KMS-11 (cell line): ENCODE data around the gene FBXO31.
"Not testable (repeated sequence)": the region's sequence is repeated elsewhere in the genome, so short reads cannot be mapped to it uniquely, and the experiment has no call there.

ENCODE experiments used
- H2AFZ ChIP-seq: fragments of 200-600 bp; sonication (generic); 2 replicates; pipeline ENCODE4 v1.6.1; 2016; ENCODE audit warnings: antibody characterized with exemption, mixed run types, low read depth
- H3K27ac ChIP-seq: fragments of 200-600 bp; sonication (generic); 2 replicates; pipeline ENCODE4 v1.6.1; 2016; ENCODE audit warnings: mild to moderate bottlenecking, mixed run types
- H3K27me3 ChIP-seq: fragments of 200-600 bp; sonication (generic); 2 replicates; pipeline ENCODE4 v1.6.1; 2017; ENCODE audit warnings: mild to moderate bottlenecking, low read depth, mixed run types, moderate library complexity; ENCODE audit not compliant: insufficient read depth
- H3K36me3 ChIP-seq: fragments of 200-600 bp; sonication (generic); 2 replicates; pipeline ENCODE4 v1.6.1; 2017; ENCODE audit warnings: mild to moderate bottlenecking, mixed run types; ENCODE audit not compliant: insufficient read depth
- H3K4me1 ChIP-seq: fragments of 200-600 bp; sonication (generic); 2 replicates; pipeline ENCODE4 v1.6.1; 2016; ENCODE audit warnings: mild to moderate bottlenecking, low read depth, mixed run types; ENCODE audit not compliant: poor library complexity, severe bottlenecking
- H3K4me2 ChIP-seq: fragments of 200-600 bp; sonication (generic); 2 replicates; pipeline ENCODE4 v1.7.0; 2016; ENCODE audit warnings: mild to moderate bottlenecking, mixed run types
- H3K4me3 ChIP-seq: fragments of 200-600 bp; sonication (generic); IDR thresholded peaks from 2 replicates; pipeline ENCODE4 v1.6.1; 2017; ENCODE audit warnings: low read depth, low read length, mixed read lengths; ENCODE audit not compliant: insufficient read depth
- H3K79me2 ChIP-seq: fragments of 200-600 bp; sonication (generic); 2 replicates; pipeline ENCODE4 v1.6.1; 2016; ENCODE audit warnings: low read depth, mixed run types; ENCODE audit not compliant: insufficient read depth
- H3K9ac ChIP-seq: fragments of 200-600 bp; sonication (generic); 2 replicates; pipeline ENCODE4 v1.6.1; 2016; ENCODE audit warnings: mild to moderate bottlenecking, mixed run types
- H4K20me1 ChIP-seq: fragments of 200-600 bp; sonication (generic); 2 replicates; pipeline ENCODE4 v1.6.1; 2016; ENCODE audit warnings: mild to moderate bottlenecking, mixed run types; ENCODE audit not compliant: insufficient read depth
- CTCF ChIP-seq: fragments of 200-600 bp; sonication (generic); conservative IDR thresholded peaks from 2 replicates; pipeline ENCODE4 v1.6.1; 2017; ENCODE audit warnings: low read depth, mild to moderate bottlenecking, antibody characterized with exemption, low read length, moderate library complexity, mixed read lengths

Gene FBXO31

GRCh38 chr16:87340198-87340597 is 43.4 kb downstream of the FBXO31 start:
- no peak for TF ChIP-seq CTCF
- no peaks in the 10 kb centered on the region; the same call in 1 of the 2 replicates for H3K36me3 ChIP-seq
- no peaks in the 10 kb centered on the region for H4K20me1 ChIP-seq
- H3K4me1 ChIP-seq = peaks cover 17% of the 10 kb centered on the region
- H3K27ac ChIP-seq = no peak overlapping the region
- H3K4me2 ChIP-seq = no peak overlapping the region
- no peak overlapping the region for H3K9ac ChIP-seq
- H3K27me3 ChIP-seq = no peaks in the 10 kb centered on the region
- no peak overlapping the region for H3K4me3 ChIP-seq
- no peak overlapping the region for H2AFZ ChIP-seq
- 0 out of 2 replicates have a peak, but pooled peaks cover 17% of the 10 kb centered on the region for H3K79me2 ChIP-seq

GRCh38 chr16:87339724-87340105 is 43.9 kb downstream of the FBXO31 start:
- not testable (repeated sequence) for H3K27me3 ChIP-seq, H3K4me2 ChIP-seq, H3K36me3 ChIP-seq, H3K27ac ChIP-seq, H4K20me1 ChIP-seq, H3K4me3 ChIP-seq, H2AFZ ChIP-seq, H3K9ac ChIP-seq
- Histone ChIP-seq H3K4me1 (peaks cover 14% of the 10 kb centered on the region), H3K79me2 (0 out of 2 replicates have a peak, but pooled peaks cover 16% of the 10 kb centered on the region)

- TF ChIP-seq CTCF = no peak
- H3K9ac ChIP-seq = no peak overlapping the region
- no peak overlapping the region for H3K4me2 ChIP-seq
- no peaks in the 10 kb centered on the region; the same call in 1 of the 2 replicates for H3K36me3 ChIP-seq
- peaks cover 9% of the 10 kb centered on the region for H3K4me1 ChIP-seq
- H3K79me2 ChIP-seq = 0 out of 2 replicates have a peak, but pooled peaks cover 12% of the 10 kb centered on the region
- no peaks in the 10 kb centered on the region for H3K27me3 ChIP-seq
- H3K27ac ChIP-seq = no peak overlapping the region
- no peak overlapping the region for H2AFZ ChIP-seq
- H4K20me1 ChIP-seq = no peaks in the 10 kb centered on the region
- H3K4me3 ChIP-seq = no peak overlapping the region
Observed at GRCh38 chr16:87339086-87339723, 44.4 kb downstream of the FBXO31 start.

GRCh38 chr16:87338155-87338765 is 45.3 kb downstream of the FBXO31 start:
- 0 out of 2 replicates have a peak, but pooled peaks cover 5% of the 10 kb centered on the region for H3K79me2 ChIP-seq
- TF ChIP-seq CTCF = no peak
- no peaks in the 10 kb centered on the region for H4K20me1 ChIP-seq

GRCh38 chr16:87337262-87337771 is 46.3 kb downstream of the FBXO31 start:
- no peaks in the 10 kb centered on the region for H3K79me2 ChIP-seq
- no peaks in the 10 kb centered on the region for H3K27me3 ChIP-seq
- no peaks in the 10 kb centered on the region; the same call in 1 of the 2 replicates for H3K36me3 ChIP-seq
- no peak overlapping the region for H3K4me2 ChIP-seq
- no peak overlapping the region for H3K4me3 ChIP-seq
- no peaks in the 10 kb centered on the region for H4K20me1 ChIP-seq
- no peak for TF ChIP-seq CTCF
- no peak overlapping the region for H2AFZ ChIP-seq
- no peak overlapping the region for H3K27ac ChIP-seq
- peaks cover 5% of the 10 kb centered on the region for H3K4me1 ChIP-seq
- H3K9ac ChIP-seq = no peak overlapping the region

More at GRCh38 chr16:87338155-87338765, 45.3 kb downstream of the FBXO31 start:
- Histone ChIP-seq H3K4me3 (no peak overlapping the region), H3K27ac (no peak overlapping the region), H3K9ac (no peak overlapping the region), H3K27me3 (no peaks in the 10 kb centered on the region), H3K4me1 (peaks cover 5% of the 10 kb centered on the region), H2AFZ (no peak overlapping the region), H3K36me3 (no peaks in the 10 kb centered on the region; the same call in 1 of the 2 replicates), H3K4me2 (no peak overlapping the region)
